GM12873 (cell line): Measurements from ENCODE around the gene ZNF311.

Source experiments
- TF ChIP-seq, protein P1 (sequence below): IDR thresholded peaks from 2 replicates; pipeline ENCODE4 v1.5.1; 2012; ENCODE audit warnings: low read depth, mild to moderate bottlenecking, moderate library complexity, low read length, control low read depth; ENCODE audit not compliant: insufficient read depth; ENCODE audit errors: missing control alignments

ZNF311 gene

DNA sequence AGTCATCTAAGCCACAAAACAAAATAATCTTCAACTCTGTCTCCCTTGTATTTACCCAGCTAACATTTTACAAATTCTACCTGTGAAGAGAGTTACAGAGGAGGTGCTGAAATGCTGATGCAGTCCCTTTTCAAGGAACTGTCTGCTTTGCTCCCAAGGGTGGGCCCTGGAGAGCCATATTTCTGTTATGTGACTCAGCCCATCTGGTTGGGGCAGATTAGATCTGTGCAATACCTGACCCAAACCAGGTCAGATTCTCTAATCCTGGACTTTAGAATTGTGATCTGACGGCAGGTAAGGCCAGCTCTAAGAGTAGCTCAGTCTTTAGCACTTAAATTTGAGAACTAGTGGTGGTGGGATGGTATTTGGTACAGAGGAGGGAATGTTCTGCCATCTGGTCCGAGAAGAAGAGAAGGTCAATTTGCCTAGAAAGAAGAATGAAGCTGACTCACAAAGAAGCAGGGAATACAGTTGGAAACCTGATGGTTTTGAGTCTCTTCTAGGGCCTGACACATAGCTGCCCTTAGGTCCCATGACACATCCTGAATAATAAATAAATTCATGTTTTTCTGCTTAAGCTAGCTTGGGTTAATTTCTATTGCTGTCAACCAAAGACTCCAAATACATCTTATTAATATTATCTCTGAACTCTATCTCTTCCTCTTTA lies 8.1 kb downstream of the ZNF311 start:
- TF ChIP-seq, protein P1, sequence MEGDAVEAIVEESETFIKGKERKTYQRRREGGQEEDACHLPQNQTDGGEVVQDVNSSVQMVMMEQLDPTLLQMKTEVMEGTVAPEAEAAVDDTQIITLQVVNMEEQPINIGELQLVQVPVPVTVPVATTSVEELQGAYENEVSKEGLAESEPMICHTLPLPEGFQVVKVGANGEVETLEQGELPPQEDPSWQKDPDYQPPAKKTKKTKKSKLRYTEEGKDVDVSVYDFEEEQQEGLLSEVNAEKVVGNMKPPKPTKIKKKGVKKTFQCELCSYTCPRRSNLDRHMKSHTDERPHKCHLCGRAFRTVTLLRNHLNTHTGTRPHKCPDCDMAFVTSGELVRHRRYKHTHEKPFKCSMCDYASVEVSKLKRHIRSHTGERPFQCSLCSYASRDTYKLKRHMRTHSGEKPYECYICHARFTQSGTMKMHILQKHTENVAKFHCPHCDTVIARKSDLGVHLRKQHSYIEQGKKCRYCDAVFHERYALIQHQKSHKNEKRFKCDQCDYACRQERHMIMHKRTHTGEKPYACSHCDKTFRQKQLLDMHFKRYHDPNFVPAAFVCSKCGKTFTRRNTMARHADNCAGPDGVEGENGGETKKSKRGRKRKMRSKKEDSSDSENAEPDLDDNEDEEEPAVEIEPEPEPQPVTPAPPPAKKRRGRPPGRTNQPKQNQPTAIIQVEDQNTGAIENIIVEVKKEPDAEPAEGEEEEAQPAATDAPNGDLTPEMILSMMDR = no peak

DNA sequence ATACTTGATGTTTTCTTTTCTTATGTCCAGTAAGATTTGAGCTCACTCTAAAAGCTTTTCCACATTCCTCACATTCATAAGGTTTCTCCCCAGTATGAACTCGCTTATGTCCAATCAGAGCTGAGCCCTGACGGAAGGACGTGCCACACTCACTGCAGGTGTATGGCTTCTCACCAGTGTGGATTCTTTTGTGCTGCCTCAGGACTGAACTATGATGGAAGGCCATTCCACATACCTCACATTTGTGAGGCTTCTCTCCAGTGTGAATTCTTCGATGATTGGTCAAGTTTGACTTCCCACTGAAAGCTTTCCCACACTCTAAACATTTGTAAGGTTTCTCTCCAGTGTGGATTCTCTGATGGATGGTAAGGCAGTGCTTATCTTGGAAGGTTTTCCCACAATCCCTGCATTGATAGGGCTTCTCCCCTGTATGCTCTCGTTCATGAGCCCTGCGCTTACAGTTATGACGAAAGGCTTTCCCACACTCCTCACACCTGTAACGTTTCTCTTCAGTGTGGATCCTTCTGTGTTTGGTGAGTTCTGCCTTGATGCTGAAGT lies 9.9 kb downstream of the ZNF311 start:
- TF ChIP-seq, protein P1 = no peak

DNA sequence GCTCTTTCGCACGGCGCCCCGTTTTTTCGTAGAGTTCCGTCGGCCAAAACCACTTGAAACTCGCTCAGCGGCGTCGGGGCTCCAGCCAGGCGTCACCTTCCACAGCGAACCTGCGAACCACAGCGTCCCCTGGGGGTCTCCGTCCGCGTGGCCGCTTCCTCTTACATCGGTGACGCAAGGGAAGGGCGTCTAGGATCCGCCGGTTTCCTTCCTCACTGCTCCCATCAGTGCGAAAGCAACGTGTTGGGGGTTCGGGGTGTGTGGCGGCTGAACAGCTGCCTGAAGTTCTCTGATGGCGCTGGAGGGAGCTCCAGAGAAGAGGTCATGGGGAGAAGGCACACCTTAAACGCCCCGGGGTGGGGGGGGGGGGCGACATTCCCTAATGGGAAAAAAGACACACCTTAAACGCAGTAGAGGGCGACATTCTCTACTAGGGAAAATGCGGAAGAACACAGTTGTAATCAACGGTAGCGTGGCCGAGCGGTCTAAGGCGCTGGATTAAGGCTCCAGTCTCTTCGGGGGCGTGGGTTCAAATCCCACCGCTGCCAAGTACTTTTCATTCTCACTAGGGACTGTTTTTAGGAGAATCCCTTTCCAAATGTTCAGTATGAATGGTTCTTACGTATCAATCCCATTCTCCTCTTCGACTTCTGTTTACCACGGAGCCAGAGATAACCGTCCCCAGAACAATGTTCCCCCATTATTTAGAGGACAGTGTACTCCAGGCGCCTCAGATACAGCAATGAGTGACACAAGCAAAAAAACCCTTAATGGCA lies 16.4 kb downstream of the ZNF311 start:
- TF ChIP-seq, protein P1 = peak; percentile 43

DNA sequence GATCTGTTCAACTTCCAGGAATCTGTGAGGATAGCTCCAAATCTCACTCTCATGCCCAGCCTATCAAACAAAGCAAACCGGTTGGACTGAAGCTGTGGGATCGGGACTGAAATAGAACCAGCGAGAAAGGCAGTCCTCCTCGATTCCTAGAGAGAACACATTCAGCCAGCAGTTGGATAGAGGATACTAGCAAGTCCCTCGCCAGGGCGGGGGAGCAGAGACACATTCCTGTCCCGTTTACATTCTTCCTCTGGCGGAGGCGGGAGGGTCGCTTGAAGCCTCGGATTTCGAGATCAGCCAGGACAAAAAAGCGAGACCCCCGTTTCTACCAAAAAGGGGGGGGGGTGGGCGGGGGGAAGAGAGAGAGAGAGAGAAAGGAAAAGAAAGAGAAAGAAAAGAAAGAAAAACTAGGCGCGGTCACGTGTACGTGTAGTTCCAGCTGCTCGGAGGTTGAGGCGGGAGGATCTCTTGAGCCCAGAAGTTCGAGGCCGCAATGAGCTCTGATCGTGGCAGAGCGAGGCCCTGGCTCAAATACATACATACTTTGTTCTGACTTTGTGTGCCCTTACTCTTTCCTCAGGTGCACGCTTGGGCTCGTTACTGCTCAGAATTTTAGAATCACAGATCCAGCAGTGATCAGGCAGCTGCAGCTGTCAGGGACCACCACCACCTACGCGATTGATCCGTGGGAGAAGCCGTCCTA lies 19.5 kb downstream of the ZNF311 start:
- TF ChIP-seq, protein P1 = no peak

DNA sequence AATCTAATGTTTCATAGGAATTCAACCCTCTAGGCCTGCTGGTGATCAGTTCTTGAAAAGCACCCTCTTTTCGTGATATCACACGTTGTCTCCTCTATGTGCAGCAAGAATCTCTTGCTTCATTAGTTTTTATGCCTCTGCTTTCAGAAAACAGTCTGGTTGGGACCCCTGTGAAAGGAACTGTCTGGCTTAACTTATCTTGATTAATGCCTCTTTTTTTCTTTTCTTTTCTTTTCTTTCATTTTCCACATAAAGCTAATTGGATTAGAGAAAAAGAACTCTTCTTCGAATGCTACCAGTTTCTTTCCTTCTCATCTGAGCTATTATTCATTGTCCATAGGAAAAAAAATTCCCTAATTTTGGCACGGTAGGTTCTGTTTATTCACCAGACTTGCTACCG lies 21.3 kb downstream of the ZNF311 start:
- TF ChIP-seq, protein P1 = no peak

DNA sequence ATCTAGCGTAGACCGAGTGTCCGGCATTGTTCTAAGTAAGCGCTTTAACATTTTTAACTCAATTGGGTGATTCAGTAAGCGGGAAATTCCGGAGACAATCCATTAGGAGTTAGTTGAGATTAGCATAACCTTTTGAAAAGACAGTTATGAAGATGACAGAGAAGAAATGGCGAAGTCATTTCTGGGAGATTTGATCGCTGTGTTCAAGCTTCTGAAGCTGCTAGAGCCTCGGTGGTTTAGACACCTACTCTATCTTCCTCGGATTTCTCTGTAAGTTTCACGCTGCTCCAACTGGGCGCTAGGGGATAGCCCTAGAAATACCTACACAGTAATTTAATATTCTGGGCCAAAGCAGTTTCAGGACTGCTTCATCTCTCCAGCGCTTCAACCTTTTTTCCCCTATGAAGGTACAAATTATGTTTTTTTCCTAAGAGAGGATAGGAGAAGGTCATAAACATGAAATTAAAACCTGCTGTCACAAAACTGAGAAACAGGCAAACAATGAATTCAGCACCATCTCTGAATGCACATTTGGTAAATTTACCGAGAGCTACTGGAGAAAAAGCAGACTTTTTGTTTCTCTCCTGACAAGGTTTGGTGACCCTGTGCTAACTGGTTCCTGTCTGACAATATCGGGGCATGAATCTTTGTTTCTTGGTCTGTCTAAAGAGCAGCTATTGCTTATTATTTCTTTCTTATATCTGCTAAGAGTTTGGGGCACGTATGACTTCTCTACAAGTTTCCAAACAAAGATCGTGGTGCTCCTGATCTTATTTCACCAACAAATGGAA lies 22.4 kb downstream of the ZNF311 start:
- TF ChIP-seq, protein P1 = peak; percentile 11
